SU-DHL-6 (cell line): ENCODE measurements around the gene YAF2.

Source experiments
- H2AFZ ChIP-seq: fragments of 200-600 bp; sonication (generic); 2 replicates; pipeline ENCODE4 v1.6.1; 2014; ENCODE audit warnings: low read depth, mild to moderate bottlenecking, moderate library complexity, mixed read lengths, antibody characterized with exemption, low read length; ENCODE audit not compliant: severe bottlenecking
- H3F3A ChIP-seq: fragments of 200-600 bp; shearing (Covaris generic); 2 replicates; pipeline ENCODE4 v1.6.0; 2016; ENCODE audit warnings: antibody characterized with exemption, mild to moderate bottlenecking; ENCODE audit not compliant: insufficient read depth
- H3K27ac ChIP-seq: fragments of 200-600 bp; sonication (generic); 2 replicates; pipeline ENCODE4 v1.5.1; 2016; ENCODE audit warnings: low read depth, mild to moderate bottlenecking, low read length, moderate library complexity, mixed read lengths
- H3K27me3 ChIP-seq: fragments of 200-600 bp; sonication (generic), shearing (Covaris generic); 2 replicates; pipeline ENCODE4 v1.6.0; 2014; ENCODE audit warnings: mild to moderate bottlenecking, low read length
- H3K36me3 ChIP-seq: fragments of 200-600 bp; sonication (generic); 2 replicates; pipeline ENCODE4 v1.6.1; 2014; ENCODE audit warnings: mild to moderate bottlenecking, low read length, mixed read lengths
- H3K4me2 ChIP-seq: fragments of 300-600, 200-600 bp; shearing (Covaris generic), sonication (generic); 2 replicates; pipeline ENCODE4 v1.6.0; 2014; ENCODE audit warnings: low read length, low read depth, mild to moderate bottlenecking; ENCODE audit not compliant: poor library complexity, severe bottlenecking
- H3K4me3 ChIP-seq: fragments of 200-600 bp; sonication (generic); 2 replicates; pipeline ENCODE4 v1.5.1; 2014; ENCODE audit warnings: antibody characterized with exemption, low read length, mild to moderate bottlenecking, mixed read lengths; ENCODE audit not compliant: insufficient read depth, poor library complexity, severe bottlenecking
- H3K79me2 ChIP-seq: fragments of 200-600 bp; sonication (generic); 2 replicates; pipeline ENCODE4 v1.6.1; 2014; ENCODE audit warnings: mild to moderate bottlenecking, low read length, moderate library complexity; ENCODE audit not compliant: insufficient read depth
- H3K9ac ChIP-seq: fragments of 200-600 bp; sonication (generic); 2 replicates; pipeline ENCODE4 v1.7.0; 2014; ENCODE audit warnings: mild to moderate bottlenecking, low read length
- H3K9me2 ChIP-seq: fragments of 200-600 bp; sonication (generic); replicated peaks from 2 replicates; pipeline ENCODE4 v1.6.1; 2014; ENCODE audit warnings: low read length; ENCODE audit not compliant: insufficient read depth
- H3K9me3 ChIP-seq: fragments of 200-600 bp; sonication (generic); 2 replicates; pipeline ENCODE4 v1.6.1; 2014; ENCODE audit warnings: low read length, mixed read lengths; ENCODE audit not compliant: insufficient read depth
- H4K20me1 ChIP-seq: fragments of 200-600 bp; sonication (generic); 2 replicates; pipeline ENCODE4 v1.6.1; 2014; ENCODE audit warnings: low read depth, mild to moderate bottlenecking, antibody characterized with exemption, low read length, moderate library complexity, mixed read lengths
- CTCF ChIP-seq: fragments of 200-600 bp; sonication (generic); IDR thresholded peaks from one replicate; pipeline ENCODE4 v1.5.1; 2017; ENCODE audit warnings: antibody characterized with exemption, mild to moderate bottlenecking, low read length, moderate library complexity; ENCODE audit not compliant: insufficient read depth, poor library complexity, severe bottlenecking
- EZH2phosphoT487 ChIP-seq: fragments of 200-600 bp; sonication (generic), shearing (Covaris generic); conservative IDR thresholded peaks from 2 replicates; pipeline ENCODE4 v1.6.1; 2018; ENCODE audit warnings: mild to moderate bottlenecking, antibody characterized with exemption, low read length, moderate library complexity, mixed read lengths

Gene YAF2

GRCh38 chr12:42284876-42285275 is 46.8 kb upstream of the YAF2 start:
- H3K4me3 ChIP-seq, result no peak overlapping the region
- no peaks in the 10 kb centered on the region for H3K27me3 ChIP-seq
- no peaks in the 10 kb centered on the region for H3K36me3 ChIP-seq
- no peaks in the 10 kb centered on the region for H3F3A ChIP-seq
- TF ChIP-seq CTCF, result no peak
- H3K9me2 ChIP-seq, result no peaks in the 10 kb centered on the region
- H3K9me3 ChIP-seq, result no peaks in the 10 kb centered on the region
- H4K20me1 ChIP-seq, result no peaks in the 10 kb centered on the region
- no peaks in the 10 kb centered on the region for H3K79me2 ChIP-seq
- no peak overlapping the region for H3K27ac ChIP-seq
- H3K4me2 ChIP-seq, result no peak overlapping the region
- H3K9ac ChIP-seq, result no peak overlapping the region
- no peak overlapping the region for H2AFZ ChIP-seq

- no peaks in the 10 kb centered on the region for H3K9me3 ChIP-seq
- H2AFZ ChIP-seq, result no peak overlapping the region
- no peak for TF ChIP-seq EZH2phosphoT487
- TF ChIP-seq CTCF, result no peak
- H4K20me1 ChIP-seq, result no peaks in the 10 kb centered on the region
- H3K9ac ChIP-seq, result no peak overlapping the region
- H3K27me3 ChIP-seq, result no peaks in the 10 kb centered on the region
- H3K27ac ChIP-seq, result no peak overlapping the region
- H3K4me2 ChIP-seq, result no peak overlapping the region
- no peaks in the 10 kb centered on the region for H3K36me3 ChIP-seq
- H3F3A ChIP-seq, result no peaks in the 10 kb centered on the region
- H3K9me2 ChIP-seq, result no peaks in the 10 kb centered on the region
- H3K79me2 ChIP-seq, result no peaks in the 10 kb centered on the region
- H3K4me3 ChIP-seq, result no peak overlapping the region
These were observed 46.1 kb upstream of the YAF2 start for GRCh38 chr12:42284157-42284556.

GRCh38 chr12:42283739-42284138 is 45.7 kb upstream of the YAF2 start:
- H3K27ac ChIP-seq, result no peak overlapping the region
- TF ChIP-seq EZH2phosphoT487 (no peak), CTCF (no peak)
- no peak overlapping the region for H3K4me3 ChIP-seq
- no peak overlapping the region for H3K9ac ChIP-seq
- no peaks in the 10 kb centered on the region for H4K20me1 ChIP-seq
- H3K27me3 ChIP-seq, result no peaks in the 10 kb centered on the region
- H3K9me2 ChIP-seq, result no peaks in the 10 kb centered on the region
- H2AFZ ChIP-seq, result no peak overlapping the region
- H3F3A ChIP-seq, result no peaks in the 10 kb centered on the region
- H3K9me3 ChIP-seq, result no peaks in the 10 kb centered on the region
- H3K79me2 ChIP-seq, result no peaks in the 10 kb centered on the region
- H3K4me2 ChIP-seq, result no peak overlapping the region
- H3K36me3 ChIP-seq, result no peaks in the 10 kb centered on the region

DNA sequence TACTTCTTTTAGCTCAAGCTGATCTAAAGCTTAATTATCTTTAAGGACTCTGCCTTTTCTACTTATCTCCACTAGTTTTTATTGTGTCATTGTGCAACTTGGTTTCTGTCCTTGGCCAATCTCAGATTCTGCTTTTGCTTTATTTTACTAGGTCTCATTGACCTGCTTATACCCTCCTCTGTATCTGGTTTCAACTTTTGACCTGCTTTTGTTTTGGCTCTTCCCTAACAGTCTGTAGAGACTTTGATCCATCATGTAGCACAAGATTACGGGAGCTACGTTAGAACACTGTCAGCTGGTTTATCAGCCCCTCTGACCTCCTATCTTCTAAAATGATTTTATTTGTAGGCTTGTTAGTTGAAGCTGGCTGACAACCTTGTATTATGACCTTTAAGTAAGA is 44.2 kb upstream of the YAF2 start:
- H3K36me3 ChIP-seq, result no peaks in the 10 kb centered on the region
- no peak overlapping the region for H3K4me2 ChIP-seq
- H3K27me3 ChIP-seq, result no peaks in the 10 kb centered on the region
- no peaks in the 10 kb centered on the region for H4K20me1 ChIP-seq
- H3K9ac ChIP-seq, result no peak overlapping the region
- no peaks in the 10 kb centered on the region for H3K9me2 ChIP-seq
- H3K27ac ChIP-seq, result no peak overlapping the region
- no peaks in the 10 kb centered on the region for H3F3A ChIP-seq
- H3K9me3 ChIP-seq, result no peaks in the 10 kb centered on the region
- no peaks in the 10 kb centered on the region for H3K79me2 ChIP-seq
- H3K4me3 ChIP-seq, result no peak overlapping the region
- TF ChIP-seq CTCF (no peak), EZH2phosphoT487 (no peak)
- H2AFZ ChIP-seq, result no peak overlapping the region
